HG03354 (cell line): Measurements from ENCODE around the gene KRTAP12-1.
"Not testable (repeated sequence)": the region's sequence is repeated elsewhere in the genome, so short reads cannot be mapped to it uniquely, and the experiment has no call there.

Source experiments
- ATAC-seq: cut with Tn5 transposase; IDR thresholded peaks from one replicate; pipeline ENCODE4 v1.9.1; 2021; ENCODE audit warnings: mild to moderate bottlenecking; ENCODE audit not compliant: unreplicated experiment, poor library complexity, severe bottlenecking

KRTAP12-1 gene

DNA sequence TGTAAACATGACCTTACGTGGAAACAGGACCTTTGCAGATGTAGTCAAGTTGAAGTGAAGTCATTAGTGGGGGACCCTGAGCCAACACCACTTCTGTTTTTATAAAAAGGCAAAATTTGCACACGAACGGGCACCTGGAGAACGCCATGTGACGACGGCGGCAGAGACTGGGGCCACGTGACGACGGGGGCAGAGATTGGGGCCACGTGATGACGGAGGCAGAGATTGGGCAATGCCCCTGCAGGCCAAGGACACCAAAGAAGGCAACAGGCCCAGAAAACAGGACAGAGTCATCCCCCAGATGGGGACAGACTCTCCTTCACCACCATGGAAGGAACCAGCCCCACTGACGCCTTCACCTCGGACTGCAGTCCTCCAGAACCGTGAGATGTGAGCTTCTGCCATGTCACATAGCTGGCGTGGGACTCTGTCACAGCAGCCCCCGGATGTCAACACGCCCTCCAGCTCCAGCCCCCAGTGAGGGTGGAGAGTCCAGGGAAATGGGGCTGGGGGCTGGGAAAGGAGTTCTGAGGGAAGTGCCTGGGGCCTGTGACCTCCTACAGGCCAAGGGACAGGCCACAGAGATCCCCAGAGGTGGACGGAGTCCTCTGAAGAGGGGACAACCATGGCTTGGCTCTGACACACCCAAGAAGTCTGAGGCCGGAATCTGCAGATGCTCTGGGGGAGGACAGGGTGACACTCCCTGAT lies 31.5 kb downstream of the KRTAP12-1 start:
- ATAC-seq, result no peak

DNA sequence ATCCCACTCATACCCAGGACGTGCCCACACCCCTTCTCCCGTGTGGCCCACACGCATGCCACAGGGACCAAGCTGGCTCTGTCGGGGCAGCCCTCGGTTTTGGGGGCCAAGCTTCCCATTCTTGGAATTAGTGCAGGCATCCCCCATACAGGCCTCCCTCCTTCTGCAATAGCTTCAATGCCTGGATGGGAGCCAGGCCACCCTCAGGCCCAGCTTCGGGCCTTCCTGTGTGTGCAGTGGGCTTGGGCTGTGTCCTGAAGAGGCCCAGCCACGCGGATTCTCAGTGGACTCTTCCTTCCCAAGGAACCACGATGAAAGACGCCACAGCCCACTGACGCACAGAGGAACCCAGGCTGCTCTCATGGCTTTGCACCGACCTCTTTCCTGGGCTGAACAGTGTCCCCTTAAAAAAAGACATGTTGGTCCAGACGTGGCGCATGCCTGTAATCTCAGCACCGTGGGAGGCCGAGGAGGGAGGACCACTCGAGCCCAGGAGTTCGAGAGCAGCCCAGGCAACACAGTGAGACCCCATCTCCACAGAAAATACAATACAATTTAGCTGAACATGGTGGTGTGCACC lies 32.4 kb downstream of the KRTAP12-1 start:
- no peak for ATAC-seq

GRCh38 chr21:44648557-44649311 lies 33.2 kb downstream of the KRTAP12-1 start:
- no peak for ATAC-seq

DNA sequence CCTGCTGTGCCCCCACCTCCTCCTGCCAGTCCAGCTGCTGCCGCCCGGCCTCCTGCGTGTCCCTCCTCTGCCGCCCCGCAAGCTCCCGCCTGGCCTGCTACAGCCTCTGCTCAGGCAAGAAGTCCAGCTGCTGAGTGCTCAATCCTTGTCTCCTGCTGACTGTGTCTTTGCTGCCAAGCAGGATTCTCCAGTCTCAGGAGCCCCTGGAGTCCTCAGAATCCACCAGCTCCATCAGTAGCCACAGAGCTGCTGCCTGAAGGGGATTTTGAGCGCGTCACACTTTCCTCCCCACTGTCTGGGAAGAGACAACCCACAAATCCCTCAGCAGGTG lies 34.8 kb downstream of the KRTAP12-1 start:
- ATAC-seq, result no peak

GRCh38 chr21:44646366-44647221 lies 35.4 kb downstream of the KRTAP12-1 start, which contains the start of gene KRTAP10-11:
Gene KRTAP10-11 (plus strand): TSS chr21:44646414. CDS start chr21:44646459, 45 bp downstream.
- not testable (repeated sequence) for ATAC-seq

GRCh38 chr21:44644878-44645277 lies 37.1 kb downstream of the KRTAP12-1 start:
- ATAC-seq, result no peak

GRCh38 chr21:44643741-44644310 lies 38.1 kb downstream of the KRTAP12-1 start:
- ATAC-seq, result no peak

DNA sequence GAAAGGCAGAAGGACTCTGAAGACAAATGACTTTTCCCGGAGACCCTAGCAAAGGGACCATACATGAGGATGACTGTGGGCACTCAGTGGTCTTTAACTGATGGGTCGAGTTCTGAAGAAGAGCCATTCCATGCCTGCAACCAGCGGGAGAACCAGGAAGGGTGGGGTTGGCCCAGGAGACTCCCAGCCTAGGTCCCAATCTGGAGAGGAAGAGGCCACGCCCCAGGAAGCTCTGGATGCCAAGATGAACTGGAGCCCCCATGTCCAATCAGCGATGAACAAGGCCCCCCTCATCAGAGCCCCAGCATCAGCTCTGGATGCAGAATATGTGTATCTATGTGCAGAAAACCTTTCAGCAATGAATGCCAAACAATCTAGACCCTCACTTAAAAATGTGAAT lies 41.2 kb downstream of the KRTAP12-1 start:
- ATAC-seq, result no peak

- no peak for ATAC-seq
Measured at GRCh38 chr21:44639331-44639655, 42.7 kb downstream of the KRTAP12-1 start.

GRCh38 chr21:44638506-44639330 lies 43.2 kb downstream of the KRTAP12-1 start:
- ATAC-seq, result not testable (repeated sequence)

DNA sequence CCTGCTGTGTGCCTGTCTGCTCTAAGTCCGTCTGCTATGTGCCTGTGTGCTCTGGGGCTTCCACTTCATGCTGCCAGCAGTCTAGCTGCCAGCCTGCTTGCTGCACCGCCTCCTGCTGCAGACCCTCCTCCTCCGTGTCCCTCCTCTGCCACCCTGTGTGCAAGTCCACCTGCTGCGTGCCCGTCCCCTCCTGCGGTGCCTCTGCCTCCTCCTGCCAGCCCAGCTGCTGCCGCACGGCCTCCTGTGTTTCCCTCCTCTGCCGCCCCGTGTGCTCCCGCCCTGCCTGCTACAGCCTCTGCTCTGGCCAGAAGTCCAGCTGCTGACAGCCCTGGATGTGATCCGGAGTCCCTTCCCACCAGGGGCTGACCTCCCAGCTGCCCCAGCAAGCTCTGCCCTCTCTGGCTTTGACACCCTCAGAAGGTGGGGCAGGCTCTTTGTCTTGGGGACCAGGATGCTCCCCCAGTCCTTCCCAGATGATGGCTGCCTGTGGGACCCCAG lies 44.1 kb downstream of the KRTAP12-1 start:
- ATAC-seq, result not testable (repeated sequence)

- no peak for ATAC-seq
Measured at GRCh38 chr21:44637018-44637850, 44.7 kb downstream of the KRTAP12-1 start, which contains the start of gene KRTAP10-10. Gene KRTAP10-10 (plus strand): TSS chr21:44637356. CDS start chr21:44637418, 62 bp downstream.

DNA sequence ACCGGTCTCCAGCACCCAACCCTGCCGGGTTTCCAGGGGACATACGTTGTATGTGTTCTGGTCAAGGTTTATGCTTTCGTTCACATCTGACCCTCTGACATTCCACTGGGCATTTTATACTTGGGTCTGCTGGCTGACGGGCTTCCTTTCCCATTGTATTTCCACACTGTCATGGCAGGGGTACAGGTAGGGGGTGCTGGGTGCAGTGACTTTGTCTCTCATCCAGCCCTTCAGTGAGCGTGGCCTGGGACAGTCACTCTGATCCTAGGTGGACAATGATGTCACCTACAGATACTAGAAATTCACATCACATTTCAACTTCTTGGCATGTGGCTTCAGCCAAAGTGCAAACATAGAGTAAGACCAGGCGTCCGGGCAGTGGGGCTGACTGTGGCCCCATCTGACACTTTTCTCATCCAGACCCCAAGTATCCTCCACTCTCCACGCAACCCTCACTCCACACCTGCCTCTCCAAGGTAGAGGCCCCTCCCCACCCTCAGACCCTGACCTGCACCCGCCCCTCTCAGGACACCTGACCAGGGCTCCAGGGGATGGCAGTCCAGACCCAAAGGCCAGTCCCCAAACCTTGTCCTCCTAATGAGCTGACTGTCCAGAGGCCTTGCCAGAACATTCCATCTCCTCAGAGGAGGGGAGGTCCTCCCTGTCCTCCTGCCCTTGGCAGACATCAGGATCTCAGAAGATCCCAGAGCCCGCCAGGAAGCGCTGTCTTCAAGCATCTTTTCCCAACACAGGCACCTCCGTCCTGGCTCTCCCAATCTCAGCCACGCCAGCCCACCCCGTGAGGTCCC lies 45.5 kb downstream of the KRTAP12-1 start:
- no peak for ATAC-seq

- no peak for ATAC-seq
Measured at GRCh38 chr21:44632067-44632466, 49.9 kb downstream of the KRTAP12-1 start.
